ENCODE results near the gene VSTM5. TPM values are rescaled to one million over a fixed set of nuclear protein-coding genes. Genes with fewer than 3 reads are reported as not detected.

The VSTM5 gene
- total RNA-seq, 1 donor from 2014 or later = not detected

GRCh38 chr11:93821617-93822016 is 28.8 kb downstream of the VSTM5 start:
- Mint-ChIP-seq H3K9me3 (no peaks in the 10 kb centered on the region), H3K36me3 (no peaks in the 10 kb centered on the region), H3K27me3 (ENCODE audit: low read depth) (no peaks in the 10 kb centered on the region), H3K4me1 (peaks cover 5% of the 10 kb centered on the region), H3K27ac (no peak overlapping the region), H3K4me3 (no peak overlapping the region)
- no peak for TF ChIP-seq CTCF (IDR thresholded peaks at IDR 0.05; ENCODE audit: unreplicated experiment)
- no peak for DNase-seq (ENCODE audit: low spot score in 2 of 2, unreplicated experiment in 2 of 2)

GRCh38 chr11:93820847-93821246 is 29.6 kb downstream of the VSTM5 start:
- no peaks in the 10 kb centered on the region for H3K9me3 Mint-ChIP-seq
- H3K4me3 Mint-ChIP-seq = no peak overlapping the region
- TF ChIP-seq CTCF (IDR thresholded peaks at IDR 0.05; ENCODE audit: unreplicated experiment) = no peak
- H3K27ac Mint-ChIP-seq = no peak overlapping the region
- DNase-seq (ENCODE audit: low spot score in 2 of 2, unreplicated experiment in 2 of 2) = no peak
- H3K4me1 Mint-ChIP-seq = peaks cover 5% of the 10 kb centered on the region
- no peaks in the 10 kb centered on the region for H3K27me3 Mint-ChIP-seq (ENCODE audit: low read depth)
- H3K36me3 Mint-ChIP-seq = peaks cover 3% of the 10 kb centered on the region

DNA sequence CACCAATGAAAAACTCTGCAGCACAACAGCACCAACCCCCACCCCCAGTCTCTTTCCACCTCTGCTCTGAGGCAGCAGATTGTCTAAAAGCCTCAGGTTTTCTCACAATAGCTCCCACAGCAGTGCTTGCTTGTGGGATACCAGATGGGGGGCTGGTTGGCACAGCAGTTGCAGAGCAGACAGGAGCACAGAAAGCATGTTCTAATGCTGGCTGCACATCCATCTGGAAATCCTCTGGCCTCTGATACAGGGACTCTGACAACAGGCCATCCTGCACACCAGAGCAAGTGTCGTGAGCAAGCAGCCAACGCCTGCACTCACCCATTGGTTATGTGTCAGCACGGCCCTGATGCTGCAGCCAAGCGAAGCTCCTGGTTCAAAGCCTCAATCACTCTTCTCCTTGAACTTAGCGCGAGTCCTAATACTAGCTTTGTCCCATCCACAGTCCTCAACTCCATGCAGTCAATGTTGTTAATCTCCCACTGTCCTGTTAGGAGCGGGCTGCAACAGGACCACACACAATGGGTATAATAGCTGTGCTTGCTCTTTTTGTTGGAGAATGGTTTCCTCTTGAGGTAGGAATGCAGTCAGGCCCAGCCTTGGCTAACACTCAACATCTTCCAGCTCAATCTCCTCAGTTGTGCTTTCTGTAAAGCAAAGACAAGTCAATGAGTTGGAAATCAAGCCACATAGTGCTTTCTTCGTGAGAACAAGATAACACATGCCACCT is 30.3 kb downstream of the VSTM5 start:
- Mint-ChIP-seq H3K27me3 (ENCODE audit: low read depth) (no peaks in the 10 kb centered on the region), H3K4me3 (no peak overlapping the region), H3K9me3 (no peaks in the 10 kb centered on the region), H3K27ac (no peak overlapping the region), H3K36me3 (peaks cover 9% of the 10 kb centered on the region), H3K4me1 (peaks cover 5% of the 10 kb centered on the region)
- no peak for TF ChIP-seq CTCF (IDR thresholded peaks at IDR 0.05; ENCODE audit: unreplicated experiment)
- DNase-seq (ENCODE audit: low spot score in 2 of 2, unreplicated experiment in 2 of 2) = no peak

- Mint-ChIP-seq H3K4me1 (peaks cover 5% of the 10 kb centered on the region), H3K9me3 (no peaks in the 10 kb centered on the region), H3K27ac (no peak overlapping the region), H3K27me3 (ENCODE audit: low read depth) (no peaks in the 10 kb centered on the region), H3K36me3 (peaks cover 29% of the 10 kb centered on the region), H3K4me3 (no peak overlapping the region)
- no peak for TF ChIP-seq CTCF (IDR thresholded peaks at IDR 0.05; ENCODE audit: unreplicated experiment)
- DNase-seq (ENCODE audit: low spot score in 2 of 2, unreplicated experiment in 2 of 2) = no peak
Observed at GRCh38 chr11:93817426-93818348, 32.7 kb downstream of the VSTM5 start.

GRCh38 chr11:93814966-93815633 is 35.3 kb downstream of the VSTM5 start:
- Mint-ChIP-seq H3K27me3 (ENCODE audit: low read depth) (no peaks in the 10 kb centered on the region), H3K4me1 (peaks cover 5% of the 10 kb centered on the region), H3K9me3 (no peaks in the 10 kb centered on the region), H3K36me3 (peaks cover 50% of the 10 kb centered on the region), H3K4me3 (no peak overlapping the region), H3K27ac (peak overlapping the region; percentile 30)
- no peak for TF ChIP-seq CTCF (IDR thresholded peaks at IDR 0.05; ENCODE audit: unreplicated experiment)
- DNase-seq (ENCODE audit: low spot score in 2 of 2, unreplicated experiment in 2 of 2) = no peak
